ENCODE data around the gene PRSS57. TPM values are rescaled to one million over a fixed set of nuclear protein-coding genes. Genes with fewer than 3 reads are reported as not detected.
"Not testable (repeated sequence)": the region's sequence is repeated elsewhere in the genome, so short reads cannot be mapped to it uniquely, and the experiment has no call there.

PRSS57 gene
- total RNA-seq (2014; rRNA removed; shearing (Covaris generic); ENCODE audit: low replicate concordance), result 2.0 TPM in 1 of 2 replicates, not detected in the other

- in situ Hi-C loops (cut with HindIII; ENCODE audit: low pct_unique_long_range_greater_than_20kb, low sequenced_read_pairs), result no loop called here
- DNase-seq (ENCODE audit: low read depth), result no peak
Observed at GRCh38 chr19:695352-695949, at the start of gene PRSS57. PRSS57 (minus strand) TSS chr19:695452; CDS start chr19:695430, 22 bp downstream.

- DNase-seq (ENCODE audit: low read depth), result no peak
- in situ Hi-C loops (cut with HindIII; ENCODE audit: low pct_unique_long_range_greater_than_20kb, low sequenced_read_pairs), result no loop called here
Observed at GRCh38 chr19:743168-743687, 48.0 kb upstream of the PRSS57 start.

GRCh38 chr19:742540-743075 lies 47.4 kb upstream of the PRSS57 start:
- in situ Hi-C loops (cut with HindIII; ENCODE audit: low pct_unique_long_range_greater_than_20kb, low sequenced_read_pairs), result no loop called here

GRCh38 chr19:741506-742131 lies 46.4 kb upstream of the PRSS57 start:
- no peak for DNase-seq (ENCODE audit: low read depth)
- in situ Hi-C loops (cut with HindIII; ENCODE audit: low pct_unique_long_range_greater_than_20kb, low sequenced_read_pairs), result no loop called here

More at GRCh38 chr19:742540-743075, 47.4 kb upstream of the PRSS57 start:
- no peak for DNase-seq (ENCODE audit: low read depth)

GRCh38 chr19:740816-741505 lies 45.7 kb upstream of the PRSS57 start:
- in situ Hi-C loops (cut with HindIII; ENCODE audit: low pct_unique_long_range_greater_than_20kb, low sequenced_read_pairs); DNase-seq (ENCODE audit: low read depth): not testable (repeated sequence)

GRCh38 chr19:739998-740715 lies 44.9 kb upstream of the PRSS57 start:
- no peak for DNase-seq (ENCODE audit: low read depth)
- in situ Hi-C loops (cut with HindIII; ENCODE audit: low pct_unique_long_range_greater_than_20kb, low sequenced_read_pairs), result no loop called here

GRCh38 chr19:738509-739128 lies 43.4 kb upstream of the PRSS57 start:
- DNase-seq (ENCODE audit: low read depth), result no peak
- in situ Hi-C loops (cut with HindIII; ENCODE audit: low pct_unique_long_range_greater_than_20kb, low sequenced_read_pairs), result no loop called here

- DNase-seq (ENCODE audit: low read depth), result no peak
- in situ Hi-C loops (cut with HindIII; ENCODE audit: low pct_unique_long_range_greater_than_20kb, low sequenced_read_pairs), result no loop called here
Observed at GRCh38 chr19:737591-738093, 42.4 kb upstream of the PRSS57 start.

- DNase-seq (ENCODE audit: low read depth), result no peak
- in situ Hi-C loops (cut with HindIII; ENCODE audit: low pct_unique_long_range_greater_than_20kb, low sequenced_read_pairs), result no loop called here
Observed at GRCh38 chr19:736125-736524, 40.9 kb upstream of the PRSS57 start.

- peak; percentile 50 for DNase-seq (ENCODE audit: low read depth)
- in situ Hi-C loops (cut with HindIII; ENCODE audit: low pct_unique_long_range_greater_than_20kb, low sequenced_read_pairs), result no loop called here
Observed at GRCh38 chr19:734716-735115, 39.5 kb upstream of the PRSS57 start.

GRCh38 chr19:732148-733069 lies 37.2 kb upstream of the PRSS57 start:
- no peak for DNase-seq (ENCODE audit: low read depth)
- in situ Hi-C loops (cut with HindIII; ENCODE audit: low pct_unique_long_range_greater_than_20kb, low sequenced_read_pairs), result no loop called here

GRCh38 chr19:731000-731399 lies 35.7 kb upstream of the PRSS57 start:
- in situ Hi-C loops (cut with HindIII; ENCODE audit: low pct_unique_long_range_greater_than_20kb, low sequenced_read_pairs), result no loop called here

GRCh38 chr19:729965-730668 lies 34.9 kb upstream of the PRSS57 start:
- no peak for DNase-seq (ENCODE audit: low read depth)
- in situ Hi-C loops (cut with HindIII; ENCODE audit: low pct_unique_long_range_greater_than_20kb, low sequenced_read_pairs), result no loop called here

More at GRCh38 chr19:731000-731399, 35.7 kb upstream of the PRSS57 start:
- DNase-seq (ENCODE audit: low read depth), result no peak

- DNase-seq (ENCODE audit: low read depth); in situ Hi-C loops (cut with HindIII; ENCODE audit: low pct_unique_long_range_greater_than_20kb, low sequenced_read_pairs): not testable (repeated sequence)
Observed at GRCh38 chr19:729564-729963, 34.3 kb upstream of the PRSS57 start.

- DNase-seq (ENCODE audit: low read depth), result no peak
- in situ Hi-C loops (cut with HindIII; ENCODE audit: low pct_unique_long_range_greater_than_20kb, low sequenced_read_pairs), result no loop called here
Observed at GRCh38 chr19:728011-728410, 32.8 kb upstream of the PRSS57 start.

Measured in Caki2 (cell line).